OCI-M2 (cell line): ENCODE data around the gene NTN4.
"Not testable (repeated sequence)": the region's sequence is repeated elsewhere in the genome, so short reads cannot be mapped to it uniquely, and the experiment has no call there.

Experiments used
- DNase-seq: peaks from one replicate; lab custom pipeline; 2025; ENCODE audit not compliant: unreplicated experiment; lab: John Stamatoyannopoulos, UW

NTN4 gene

DNA sequence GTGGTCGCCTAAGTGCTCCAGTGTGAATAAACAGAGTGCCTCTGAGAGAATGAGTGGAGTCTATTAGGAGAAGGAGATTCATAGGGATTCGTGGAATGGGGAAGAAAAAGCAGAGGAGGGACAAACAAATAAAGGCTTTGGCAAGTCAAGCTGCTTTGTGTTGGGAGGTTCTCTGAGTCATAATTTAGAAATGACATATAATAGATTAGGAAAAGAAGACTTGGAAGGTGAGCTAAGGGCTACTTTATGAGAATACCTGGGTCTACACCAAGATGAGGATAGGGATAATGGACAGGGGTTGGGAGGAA is 6.4 kb upstream of the NTN4 start:
- no peak for DNase-seq

DNA sequence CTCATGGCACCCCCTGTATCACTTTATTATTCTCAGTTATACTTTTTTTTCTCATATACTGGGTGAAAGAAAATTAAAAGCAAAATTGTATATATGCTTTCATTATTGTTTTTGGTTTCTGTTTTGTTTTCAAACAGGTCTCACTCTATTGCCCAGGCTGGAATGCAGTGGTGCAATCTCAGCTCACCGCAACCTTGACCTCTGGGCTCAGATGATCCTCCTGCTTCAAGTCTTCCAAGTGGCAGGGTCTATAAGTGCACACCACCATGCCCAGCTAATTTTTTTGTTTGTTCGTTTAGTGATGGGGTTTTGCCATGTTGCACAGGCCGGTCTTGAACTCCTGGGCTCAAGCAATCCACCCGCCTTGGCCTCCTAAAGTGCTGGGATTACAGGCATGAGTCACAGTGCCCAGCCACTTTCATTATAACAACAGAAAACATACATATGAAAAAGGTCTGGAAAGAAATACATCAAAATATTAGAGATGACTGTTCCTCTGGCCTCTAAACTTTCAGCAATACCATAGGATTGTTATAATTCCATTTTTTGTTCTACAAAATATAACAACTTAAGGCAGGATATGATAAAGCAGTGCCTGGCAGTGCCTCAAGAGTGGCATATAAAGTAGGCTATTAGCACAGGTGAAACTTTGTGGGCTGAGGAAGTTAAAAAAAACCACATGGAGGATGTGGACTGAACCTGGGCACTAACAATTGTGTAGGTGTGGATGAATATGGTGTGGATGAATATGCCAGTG is 5.8 kb upstream of the NTN4 start:
- no peak for DNase-seq

DNA sequence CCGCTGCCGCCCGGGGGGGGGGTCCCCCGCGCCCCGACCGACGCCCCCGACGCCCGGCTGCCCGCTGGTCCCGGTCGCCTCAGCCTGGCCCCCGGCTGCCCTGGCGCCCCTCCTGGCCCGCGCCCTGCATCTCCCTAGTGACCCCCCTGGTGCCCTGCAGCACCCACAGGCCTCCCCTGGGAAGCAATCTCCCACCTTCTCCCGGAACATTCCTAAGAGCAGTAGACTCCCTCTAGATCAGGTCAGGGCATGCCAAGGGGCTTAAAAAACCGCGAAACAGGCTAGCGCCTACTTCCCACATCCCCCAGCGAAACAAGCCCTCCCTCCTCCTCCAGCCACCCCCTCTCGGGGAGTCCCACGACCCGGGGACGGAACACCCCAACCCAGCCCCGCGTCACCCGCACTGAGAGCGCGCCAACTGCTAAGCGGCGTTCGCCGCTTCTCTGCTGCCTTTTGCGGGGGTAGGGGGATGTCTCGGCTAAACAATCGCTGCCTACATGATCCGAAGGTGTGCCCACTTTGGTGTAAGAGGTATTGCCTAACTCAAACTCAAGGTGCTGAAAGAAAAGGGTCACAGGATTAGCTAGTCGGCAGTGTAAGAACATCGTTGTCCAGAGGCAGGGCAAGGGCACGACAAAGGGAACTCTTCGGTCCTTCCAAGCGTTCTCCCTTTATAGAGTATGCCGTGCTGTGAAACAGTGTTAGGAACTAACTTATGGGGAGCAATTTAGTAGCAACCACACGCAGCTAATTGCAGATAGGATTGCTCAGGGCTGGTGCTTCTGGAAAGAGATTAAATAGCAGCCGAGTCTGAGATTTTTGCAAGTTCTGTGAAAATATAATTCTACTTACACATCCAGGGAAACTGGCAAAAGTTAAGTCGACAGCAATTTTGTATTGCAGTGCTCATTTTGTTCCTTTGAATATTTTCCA is 619 bp upstream of the NTN4 start:
- no peak for DNase-seq

DNA sequence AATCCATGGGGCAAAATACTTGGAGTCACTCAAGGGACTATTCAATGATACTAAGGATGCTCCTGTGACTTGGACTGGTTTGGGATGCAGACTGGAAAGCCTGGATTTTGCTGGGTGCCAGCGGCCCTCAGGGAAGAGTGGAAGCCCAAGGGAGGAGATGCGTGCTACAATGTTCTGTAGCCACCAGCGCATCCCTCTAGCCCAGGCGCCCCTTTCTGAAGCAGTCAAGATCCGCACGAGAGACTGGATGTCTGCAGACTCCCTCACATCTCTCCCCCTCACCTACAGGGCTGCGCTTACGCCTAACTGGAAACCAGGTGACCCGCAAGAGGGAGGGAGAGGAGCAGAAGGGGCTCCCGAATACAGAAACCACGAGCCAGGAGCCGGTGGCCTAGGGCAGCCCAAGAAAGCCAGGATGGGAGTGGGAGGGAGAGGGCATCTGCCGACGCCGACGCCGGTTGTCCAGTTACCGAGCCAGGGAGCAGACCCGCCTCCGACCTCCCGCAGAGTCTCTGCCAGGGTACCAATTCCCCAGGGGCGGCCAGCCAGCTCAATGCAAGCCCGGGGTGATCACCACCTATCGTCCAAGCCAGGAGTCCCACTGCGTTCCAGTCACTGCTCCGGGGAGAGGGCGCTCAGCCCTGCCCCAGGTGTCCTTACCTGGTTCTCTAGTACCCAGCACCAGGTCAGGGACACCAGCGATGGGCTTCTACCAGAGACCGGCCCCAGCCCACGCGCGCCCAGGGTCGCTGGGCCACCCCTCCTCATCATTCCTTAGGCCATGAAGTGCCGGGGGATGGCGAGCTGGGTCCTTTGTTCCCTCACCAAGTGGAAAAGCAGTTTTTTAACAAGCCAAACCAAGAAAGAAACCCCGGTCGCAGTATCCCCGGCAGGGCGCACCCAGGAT is 1.2 kb downstream of the NTN4 start:
- no peak for DNase-seq

GRCh38 chr12:95788637-95789036 is 1.9 kb downstream of the NTN4 start:
- no peak for DNase-seq

DNA sequence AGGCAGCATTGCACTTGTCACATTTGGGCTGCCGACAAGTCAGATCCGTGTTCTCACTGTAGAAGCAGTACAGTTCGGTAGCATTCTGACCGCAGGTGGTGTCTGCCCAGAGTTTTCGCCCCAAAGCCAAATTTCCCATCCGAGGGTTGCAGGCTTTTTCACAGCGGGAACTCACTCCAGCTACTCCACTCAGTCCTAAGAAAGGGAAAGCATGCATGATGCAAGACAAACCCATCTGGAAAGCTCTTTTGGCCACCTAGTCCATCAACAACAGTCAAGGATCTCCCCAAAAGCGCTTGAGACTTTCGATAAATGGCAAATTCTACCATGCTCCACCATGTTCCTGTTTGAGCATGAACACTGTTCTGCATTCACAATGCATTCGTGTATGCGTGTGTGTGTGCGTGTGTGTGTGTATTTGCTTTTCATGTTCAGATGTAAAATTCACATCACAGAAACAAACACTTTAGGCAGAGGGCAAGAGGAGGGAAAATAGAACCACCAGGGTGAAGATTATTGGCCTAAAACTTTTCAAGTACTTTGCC is 3.2 kb downstream of the NTN4 start:
- DNase-seq: no peak

DNA sequence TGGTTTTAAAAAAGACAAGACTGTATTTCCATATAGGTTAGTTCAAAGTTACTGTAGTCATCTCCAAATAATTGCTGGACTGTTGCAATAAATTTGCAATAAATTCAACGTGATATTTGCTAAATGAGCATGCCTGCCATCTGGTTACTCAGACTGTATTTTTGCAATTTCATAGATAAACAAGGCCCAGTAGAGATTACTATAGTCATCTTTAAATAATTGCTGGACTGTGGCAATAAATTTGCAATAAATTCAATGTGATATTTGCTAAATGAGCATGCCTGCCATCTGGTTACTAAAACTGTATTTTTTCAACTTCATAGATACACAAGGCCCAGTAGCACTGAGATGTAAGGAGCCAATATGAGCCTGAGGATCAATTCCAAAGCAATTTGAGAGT is 5.6 kb downstream of the NTN4 start:
- DNase-seq: no peak

DNA sequence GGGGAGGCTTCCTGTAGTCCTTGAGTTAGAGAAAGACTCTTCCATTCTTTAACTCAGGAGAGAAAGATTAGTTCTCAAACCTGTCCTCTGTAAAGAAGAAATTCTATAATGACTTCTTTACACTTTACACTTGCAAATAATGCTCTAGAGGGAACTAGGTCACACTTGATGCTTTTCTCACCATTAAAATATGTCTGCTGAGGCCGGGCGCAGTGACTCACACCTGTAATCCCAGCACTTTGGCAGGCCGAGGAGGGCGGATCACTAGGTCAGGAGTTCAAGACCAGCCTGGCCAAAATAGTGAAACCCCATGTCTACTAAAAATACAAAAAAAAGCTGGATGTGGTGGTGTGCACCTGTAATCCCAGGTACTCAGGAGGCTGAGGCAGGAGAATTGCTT is 6.3 kb downstream of the NTN4 start:
- DNase-seq: no peak

DNA sequence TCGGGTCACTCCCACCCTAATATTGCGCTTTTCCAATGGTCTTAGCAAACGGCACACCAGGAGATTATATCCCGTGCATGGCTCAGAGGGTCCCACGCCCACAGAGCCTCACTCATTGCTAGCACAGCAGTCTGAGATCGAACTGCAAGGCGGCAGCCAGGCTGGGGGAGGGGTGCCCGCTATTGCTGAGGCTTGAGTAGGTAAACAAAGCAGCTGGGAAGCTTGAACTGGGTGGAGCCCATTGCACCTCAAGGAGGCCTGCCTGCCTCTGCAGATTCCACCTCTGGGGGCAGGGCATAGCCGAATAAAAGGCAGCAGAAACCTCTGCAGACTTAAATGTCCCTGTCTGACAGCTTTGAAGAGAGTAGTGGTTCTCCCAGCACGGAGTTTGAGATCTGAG is 15.1 kb downstream of the NTN4 start:
- not testable (repeated sequence) for DNase-seq

DNA sequence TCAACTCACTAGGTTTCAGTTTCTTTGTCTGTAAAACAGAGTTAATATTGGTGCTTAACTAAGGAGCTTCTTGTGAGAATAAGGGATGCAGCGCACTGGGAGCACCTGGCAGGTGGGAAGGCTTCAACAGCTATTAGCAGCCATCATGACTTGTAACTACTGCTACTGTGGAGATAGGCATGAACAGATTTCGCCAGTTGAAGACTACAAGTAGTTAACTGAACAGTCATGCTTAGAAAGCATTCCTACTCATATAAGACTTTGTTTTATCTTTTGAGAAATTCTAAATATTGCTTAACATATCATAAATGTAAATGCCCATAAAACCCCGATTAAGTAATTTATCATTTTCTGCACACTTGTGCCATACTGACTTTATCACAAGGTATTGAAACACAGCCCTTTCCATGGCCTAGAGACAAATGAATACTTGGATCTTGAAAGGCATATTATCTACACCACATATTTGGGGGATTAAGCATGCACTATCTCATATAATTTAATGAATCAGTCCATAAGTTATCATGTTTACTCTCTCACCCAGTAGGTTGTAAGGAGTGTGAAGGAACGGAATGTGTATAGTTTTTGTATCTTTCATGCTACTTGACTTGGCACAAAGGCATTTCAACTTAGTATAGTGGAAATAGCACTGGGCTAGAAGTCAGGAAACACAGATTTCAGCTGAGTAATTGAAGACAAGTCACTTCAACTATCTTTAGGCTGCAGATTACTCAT is 16.1 kb downstream of the NTN4 start:
- DNase-seq: no peak

DNA sequence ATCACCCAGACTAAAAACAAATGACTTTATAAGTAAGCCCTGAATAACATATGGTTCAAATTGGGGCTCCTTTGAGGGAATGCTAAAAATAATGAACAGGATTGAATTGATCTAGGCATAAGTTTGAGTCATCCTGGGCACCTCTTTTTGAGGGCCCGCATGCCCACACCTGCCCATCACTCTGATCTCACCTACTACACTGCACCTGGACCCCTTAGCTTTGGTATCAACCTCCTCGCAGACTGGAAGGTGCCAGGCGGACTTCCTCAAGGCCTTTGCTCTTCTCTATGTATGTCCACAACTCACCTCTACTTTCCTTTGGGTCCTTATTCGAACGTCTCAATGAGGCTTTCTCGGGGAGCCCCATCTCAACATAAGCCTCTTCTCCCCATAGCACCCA is 17.2 kb downstream of the NTN4 start:
- no peak for DNase-seq

- DNase-seq: no peak
Measured at GRCh38 chr12:95767703-95768102, 22.9 kb downstream of the NTN4 start.

DNA sequence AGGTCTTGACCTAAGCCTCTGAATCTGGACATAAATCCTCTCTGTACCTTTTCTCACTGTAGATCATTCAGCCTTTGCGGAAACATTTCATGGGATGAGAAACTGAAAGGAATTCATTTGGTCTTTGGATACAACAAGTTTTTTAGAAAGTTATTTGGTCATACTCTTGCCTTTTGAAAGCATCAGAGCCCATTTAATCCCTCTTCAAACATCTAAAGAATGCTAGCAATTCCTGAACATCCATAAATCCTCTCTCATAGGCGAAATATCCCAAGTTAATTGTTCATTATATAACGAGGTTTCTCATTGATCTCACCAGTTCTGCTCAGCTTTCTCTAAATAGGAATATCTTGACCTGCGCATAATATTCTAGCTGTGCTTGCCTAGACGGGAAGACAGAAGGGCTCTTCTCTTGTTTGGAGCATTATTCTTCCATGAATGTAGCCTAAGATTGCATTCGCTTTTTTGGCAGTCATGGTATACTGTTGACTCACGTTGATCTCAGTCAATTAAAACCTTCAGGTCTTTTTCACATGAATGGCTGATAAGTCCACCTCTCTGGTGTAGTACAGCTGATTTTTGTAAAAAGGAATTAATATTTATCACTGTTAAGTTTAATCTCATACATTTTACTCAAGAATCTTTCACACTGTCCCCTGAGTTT is 24.1 kb downstream of the NTN4 start:
- DNase-seq: no peak

DNA sequence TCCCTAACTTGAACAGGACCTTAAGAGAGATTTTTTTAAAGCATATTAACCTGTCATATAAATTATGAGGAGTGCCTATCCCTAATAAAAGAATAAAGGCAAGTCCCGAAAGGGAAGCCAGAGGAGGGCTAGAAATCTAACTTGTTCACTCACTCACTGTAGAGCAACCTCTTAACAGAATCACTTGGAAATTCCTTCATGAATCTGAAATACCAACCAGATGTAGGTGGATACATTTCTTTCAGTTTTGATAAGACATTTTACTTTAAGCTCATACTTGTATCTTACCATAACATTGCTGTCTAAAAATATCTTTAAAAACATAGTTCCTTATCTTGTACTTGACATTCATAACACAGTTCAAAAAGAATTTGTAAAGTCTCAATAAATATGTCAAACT is 25.7 kb downstream of the NTN4 start:
- DNase-seq: no peak

DNA sequence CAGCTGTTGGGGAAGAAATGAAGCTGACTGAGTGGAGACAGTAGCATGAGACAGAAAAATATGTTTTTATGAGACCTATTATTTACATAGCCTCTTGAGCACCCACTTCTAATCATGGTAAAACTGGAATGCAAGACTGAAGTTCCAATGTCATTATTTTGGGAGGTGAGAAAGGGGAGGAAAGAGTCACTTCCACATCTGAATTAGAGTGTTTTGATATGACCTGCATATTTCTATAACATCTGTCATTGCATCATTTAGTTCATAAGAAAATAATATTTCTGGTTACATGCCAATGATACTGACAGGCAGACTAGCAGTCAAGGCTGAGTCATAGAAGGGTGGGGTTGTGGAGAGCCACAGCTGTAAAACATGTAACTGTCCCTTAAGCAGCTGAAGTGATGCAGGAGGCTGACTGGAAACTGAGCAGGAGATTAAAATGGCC is 26.7 kb downstream of the NTN4 start:
- DNase-seq: no peak

- DNase-seq: no peak
Measured at GRCh38 chr12:95762123-95762785, 28.3 kb downstream of the NTN4 start.

DNA sequence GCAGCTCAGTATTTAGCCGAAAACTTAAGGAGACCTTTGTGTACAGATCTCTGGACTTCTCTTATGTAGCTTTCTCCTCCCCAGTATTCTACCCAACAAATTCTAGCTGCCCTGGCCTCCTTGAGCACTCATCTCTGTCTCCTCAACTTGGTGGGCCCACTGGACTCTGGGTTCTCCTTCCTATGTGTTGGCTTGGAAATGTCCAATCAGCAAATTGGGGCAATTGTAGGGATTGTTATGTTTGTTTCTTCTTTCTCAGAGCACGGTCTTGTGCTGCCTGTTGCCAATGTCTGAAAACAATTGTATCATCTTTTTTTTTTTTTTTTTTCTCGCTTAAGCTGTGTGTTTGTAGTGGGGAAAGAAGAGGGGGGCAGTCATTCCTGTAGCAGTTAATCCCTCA is 30.2 kb downstream of the NTN4 start:
- DNase-seq: no peak

DNA sequence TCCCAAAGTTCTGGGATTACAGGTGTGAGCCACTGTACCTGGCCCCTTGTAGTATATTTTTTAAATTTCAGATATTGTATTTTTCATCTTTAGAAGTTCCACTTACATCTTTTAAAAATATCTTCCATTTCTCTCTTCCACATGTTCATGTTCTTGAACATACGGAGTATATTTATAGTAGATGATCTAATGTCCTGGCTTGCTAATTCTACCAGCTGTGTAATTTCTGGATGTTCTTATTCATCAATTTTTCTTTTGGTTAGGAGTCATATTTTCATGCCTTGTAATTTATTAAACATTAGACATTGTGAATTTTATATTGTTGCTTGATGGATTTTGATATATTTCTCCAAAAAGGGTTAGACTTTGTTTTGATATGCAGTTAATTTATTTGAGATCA is 30.8 kb downstream of the NTN4 start:
- DNase-seq: no peak

GRCh38 chr12:95759039-95759438 is 31.5 kb downstream of the NTN4 start:
- no peak for DNase-seq
